SK-N-DZ (cell line): ENCODE measurements around the gene INPP4A.
"Not testable (repeated sequence)": the region's sequence is repeated elsewhere in the genome, so short reads cannot be mapped to it uniquely, and the experiment has no call there.

ENCODE experiments used
- DNase-seq: peaks from one replicate; pipeline ENCODE4 v3.0.0-alpha.2; 2015; ENCODE audit warnings: low spot score

The INPP4A gene

DNA sequence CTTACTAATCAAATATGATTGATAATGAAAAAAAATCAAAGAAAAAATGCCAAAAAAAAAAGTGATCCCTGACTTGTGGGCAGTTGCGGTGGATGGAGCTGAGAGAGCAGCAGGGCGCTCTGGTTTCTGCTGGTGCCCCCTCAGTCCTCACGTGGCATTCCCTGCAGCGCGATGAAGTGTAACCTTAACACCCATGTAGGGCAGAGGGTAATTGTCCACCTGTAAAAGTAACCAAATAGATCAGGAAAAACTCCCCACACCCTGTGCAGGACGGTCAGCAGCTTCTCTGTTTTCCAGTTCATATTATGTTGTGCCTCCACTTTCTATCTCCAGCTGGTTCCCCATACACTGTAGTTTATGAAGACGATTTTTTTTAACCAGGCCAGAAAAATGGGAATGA is 138.6 kb downstream of the INPP4A start:
- no peak for DNase-seq

DNA sequence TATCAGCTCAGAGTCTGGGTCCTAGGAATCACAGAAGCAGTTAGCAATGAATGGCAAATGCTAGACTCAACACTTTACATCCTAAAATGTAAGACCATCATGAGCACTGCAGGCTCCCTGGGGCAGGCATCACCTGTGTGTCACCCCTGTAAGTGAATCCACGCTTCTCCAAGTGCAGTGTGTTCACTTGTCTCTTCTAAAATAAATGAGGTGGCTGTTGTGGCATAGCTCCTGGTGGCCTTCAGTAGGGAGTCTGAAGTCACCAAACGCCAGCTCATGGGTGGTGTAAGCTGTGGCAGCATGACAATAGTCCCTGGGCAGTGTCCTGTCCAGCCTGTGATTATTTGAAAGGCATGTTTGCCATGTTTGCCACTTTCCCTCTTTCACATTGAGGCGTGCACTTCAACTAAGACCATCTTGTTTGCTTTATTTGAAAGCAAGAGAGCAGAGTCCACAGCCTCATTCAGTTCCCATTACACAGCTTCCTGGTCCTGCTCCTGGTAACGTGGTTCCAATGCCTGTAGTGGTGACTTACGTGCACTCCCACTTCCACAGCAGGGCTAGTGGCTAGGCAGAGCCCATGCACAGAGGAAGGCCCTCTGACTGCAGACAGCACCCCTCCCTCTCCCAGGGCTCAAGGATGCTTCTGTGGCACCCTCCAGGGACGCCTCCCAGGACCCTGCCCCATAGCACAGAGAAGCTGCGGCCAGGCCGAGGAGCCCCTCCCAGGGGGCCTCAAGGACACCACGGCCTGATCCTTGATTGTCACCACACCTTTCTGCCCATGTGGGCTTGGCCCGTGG is 139.4 kb downstream of the INPP4A start:
- no peak for DNase-seq

GRCh38 chr2:98585386-98585785 is 140.7 kb downstream of the INPP4A start:
- DNase-seq, result no peak

DNA sequence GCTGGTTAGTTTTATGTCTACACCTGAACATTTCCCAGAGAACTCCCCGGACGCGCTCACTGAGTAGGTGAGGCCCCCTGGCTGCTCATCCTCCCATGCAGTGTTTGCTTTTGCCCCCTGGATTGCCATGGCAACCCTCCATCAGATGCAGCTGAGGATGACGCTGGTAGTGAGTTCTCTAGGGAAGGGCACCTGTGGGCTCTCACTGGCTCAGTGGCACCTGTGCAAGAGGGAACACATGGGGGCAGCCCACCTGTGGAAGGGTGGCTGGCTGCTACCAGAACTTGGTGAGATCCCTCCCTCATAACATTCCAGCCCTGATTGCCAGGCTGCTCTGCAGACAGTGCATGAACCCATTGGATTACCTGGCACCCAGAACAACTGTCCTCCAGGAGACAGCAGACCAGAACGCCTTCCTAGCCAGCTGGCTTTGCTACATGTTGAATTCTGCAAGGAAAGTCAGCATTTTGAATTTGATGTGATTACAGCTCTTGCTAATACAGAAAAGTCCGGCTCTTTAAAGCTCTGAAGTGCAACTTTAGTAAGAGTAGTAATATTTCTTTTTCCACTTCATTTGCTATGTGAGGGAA is 142.0 kb downstream of the INPP4A start:
- no peak for DNase-seq

DNA sequence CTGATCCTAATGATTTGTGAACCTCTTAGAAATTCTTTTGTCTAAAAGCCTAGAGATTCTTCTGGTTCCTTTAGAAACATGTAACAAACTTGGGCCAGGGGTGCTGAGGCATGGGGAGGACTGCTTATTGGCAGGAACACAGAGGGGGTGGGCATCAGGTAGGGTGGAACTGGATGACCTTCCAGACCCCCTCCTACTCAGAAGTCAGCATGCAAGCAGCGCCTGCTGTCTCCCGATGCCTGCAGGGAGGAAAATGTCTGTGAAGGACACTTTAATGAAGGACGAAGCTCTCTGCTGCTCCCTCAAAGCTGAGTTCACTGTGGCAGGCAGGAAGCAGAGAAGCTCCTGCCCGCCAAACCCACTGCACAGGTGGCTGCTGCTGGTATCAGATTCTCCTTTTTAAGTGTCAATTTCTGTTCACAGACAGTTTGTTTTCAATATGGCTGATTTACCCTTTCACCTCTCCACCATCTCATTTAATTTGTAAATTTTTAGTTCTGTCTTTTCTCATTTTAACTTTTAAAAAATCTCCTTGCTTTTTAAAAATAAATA is 144.3 kb downstream of the INPP4A start:
- no peak for DNase-seq

- no peak for DNase-seq
Measured at GRCh38 chr2:98589489-98589888, 144.8 kb downstream of the INPP4A start.

- DNase-seq, result no peak
Measured at GRCh38 chr2:98592565-98592964, 147.9 kb downstream of the INPP4A start.

- DNase-seq, result not testable (repeated sequence)
Measured at GRCh38 chr2:98594665-98595064, 150.0 kb downstream of the INPP4A start.

- DNase-seq, result no peak
Measured at GRCh38 chr2:98598781-98599428, 154.2 kb downstream of the INPP4A start.

- peak; percentile 37 for DNase-seq
Measured at GRCh38 chr2:98601532-98602132, 157.0 kb downstream of the INPP4A start.

DNA sequence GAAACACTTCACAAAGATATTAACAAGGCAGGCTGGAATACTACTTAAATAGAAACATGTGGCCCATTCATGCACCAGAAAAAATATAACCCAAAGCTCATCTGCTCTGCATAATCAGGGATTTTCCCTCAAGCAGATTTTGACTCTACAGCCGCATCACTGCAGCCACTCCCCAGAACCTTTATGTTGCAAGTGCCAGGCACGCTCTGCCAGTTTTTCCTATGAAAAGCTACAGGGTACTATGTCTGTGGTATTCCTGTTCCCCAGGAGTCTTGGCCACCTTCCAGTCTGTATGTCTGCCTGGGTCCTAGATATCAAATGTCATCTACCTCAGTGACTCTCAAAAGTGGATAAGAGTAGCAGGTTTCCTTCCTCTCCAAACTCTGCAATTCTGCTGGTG is 159.9 kb downstream of the INPP4A start:
- no peak for DNase-seq

DNA sequence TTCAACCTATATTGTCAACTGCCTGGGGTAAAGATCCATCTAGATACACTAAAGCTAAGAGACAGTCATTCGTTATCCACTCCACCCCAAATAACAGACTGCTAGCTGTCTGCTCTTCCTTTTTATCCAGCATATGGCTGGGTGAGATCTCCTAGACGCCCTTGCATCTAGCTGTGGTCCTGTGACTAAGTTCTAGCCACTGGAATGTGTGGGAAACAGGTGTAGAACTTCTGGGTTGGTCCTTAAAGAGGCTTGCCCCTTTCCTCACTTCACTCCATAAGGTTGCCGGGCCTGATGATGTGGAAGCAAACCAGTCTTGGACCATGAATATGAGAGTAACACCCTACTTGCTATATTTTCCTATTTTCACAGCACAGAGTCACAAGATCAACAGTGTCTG is 160.4 kb downstream of the INPP4A start:
- DNase-seq, result no peak

- DNase-seq, result no peak
Measured at GRCh38 chr2:98606431-98606830, 161.8 kb downstream of the INPP4A start.

DNA sequence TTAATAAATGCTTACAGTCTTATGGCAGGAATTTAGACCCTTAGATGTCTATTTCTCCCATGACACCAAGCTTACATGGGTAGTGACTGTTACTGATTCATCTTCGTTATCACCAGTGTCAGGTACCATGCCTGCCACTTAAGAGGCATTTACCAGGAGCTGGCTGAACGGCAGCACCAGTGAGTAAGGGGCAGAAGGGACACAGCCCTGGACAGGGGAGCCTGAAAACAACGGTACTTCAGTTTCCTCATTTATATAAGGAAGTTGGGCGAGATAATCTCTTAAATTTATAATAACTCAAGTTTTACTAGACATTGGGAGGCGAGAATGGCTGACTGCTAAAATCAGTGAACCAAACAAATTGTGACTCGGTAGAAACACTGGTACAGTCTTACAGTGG is 162.4 kb downstream of the INPP4A start:
- DNase-seq, result no peak

GRCh38 chr2:98607741-98608115 is 163.1 kb downstream of the INPP4A start:
- peak; percentile 4 for DNase-seq

DNA sequence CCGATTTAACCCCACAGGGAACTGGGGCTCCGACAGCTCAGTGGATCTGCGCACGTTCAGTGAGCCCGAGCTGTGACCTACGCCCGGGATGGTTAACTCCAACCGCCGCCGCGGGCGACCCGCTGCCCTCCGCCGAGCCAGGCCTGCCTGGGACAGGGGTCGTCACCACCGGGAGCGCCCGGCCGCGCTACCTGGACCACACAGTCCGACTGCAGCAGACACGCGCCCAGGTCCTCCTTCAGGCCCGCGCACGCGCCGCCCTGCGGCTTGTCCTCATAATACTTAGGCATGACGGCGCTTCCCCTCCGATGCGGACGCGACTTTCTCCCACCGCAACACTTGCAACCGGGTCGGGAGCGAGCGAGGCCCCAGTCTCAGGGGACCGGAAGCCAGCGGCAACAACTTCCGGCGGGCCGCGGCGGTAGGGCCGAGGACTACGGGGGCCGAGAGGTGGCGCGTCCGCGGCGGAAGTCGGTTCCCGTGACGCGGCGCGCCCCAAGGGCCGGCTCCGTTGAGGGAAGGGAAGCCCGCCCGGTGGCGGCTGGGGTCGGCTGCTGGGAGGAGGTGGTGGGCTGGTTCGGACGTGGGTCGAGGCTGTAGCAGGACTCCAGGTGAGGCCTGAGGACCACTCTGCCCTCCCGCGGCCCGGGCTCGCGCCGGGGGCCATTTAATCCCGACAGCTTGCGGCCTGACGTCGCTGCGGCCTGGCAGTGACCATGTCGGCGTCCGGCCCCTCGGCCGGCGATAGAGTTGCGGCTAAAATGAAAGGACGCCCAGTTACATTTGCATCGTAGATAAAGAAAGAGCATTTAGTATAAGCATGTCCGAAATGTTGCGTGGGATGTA is 163.7 kb downstream of the INPP4A start, which contains the start of the genes COA5 and UNC50:
Gene COA5 (minus strand): TSS at position 397 of the 846 bp plus-strand sequence. CDS start 107 bp downstream, at position 290.
Gene UNC50 (plus strand): TSS at position 474 of the 846 bp plus-strand sequence. CDS start 1,171 bp downstream, outside the sequence.
- peak; percentile 87 for DNase-seq

- peak; percentile 5 for DNase-seq
Measured at GRCh38 chr2:98608962-98609604, 164.4 kb downstream of the INPP4A start.

GRCh38 chr2:98614024-98614739 is 169.5 kb downstream of the INPP4A start:
- DNase-seq, result no peak

GRCh38 chr2:98615481-98615880 is 170.8 kb downstream of the INPP4A start:
- DNase-seq, result no peak

- no peak for DNase-seq
Measured at GRCh38 chr2:98617149-98617548, 172.5 kb downstream of the INPP4A start.
